Neural cell (in vitro differentiated cells): Measurements from ENCODE around the gene NT5DC3. TPM values are rescaled to one million over a fixed set of nuclear protein-coding genes. Genes with fewer than 3 reads are reported as not detected.

Experiments
- H2AFZ ChIP-seq: fragments of 200-600, 300-800 bp; sonication (generic), shearing (Covaris generic); 2 replicates; pipeline ENCODE4 v1.6.0; 2014; ENCODE audit warnings: low read depth, mild to moderate bottlenecking, antibody characterized with exemption, low read length, moderate library complexity
- H3F3A ChIP-seq: fragments of 200-600 bp; shearing (Covaris generic); 2 replicates; pipeline ENCODE4 v1.6.1; 2016; ENCODE audit warnings: mild to moderate bottlenecking, moderate library complexity, mixed read lengths, antibody characterized with exemption, low read length; ENCODE audit not compliant: insufficient read depth, poor library complexity, severe bottlenecking
- H3K27ac ChIP-seq: fragments of 200-600, 300-800 bp; sonication (generic), shearing (Covaris generic); 2 replicates; pipeline ENCODE4 v1.5.1; 2014; ENCODE audit warnings: mild to moderate bottlenecking, low read length, moderate library complexity
- H3K27me3 ChIP-seq: fragments of 300-800, 200-600 bp; sonication (generic), shearing (Covaris generic); 2 replicates; pipeline ENCODE4 v1.6.0; 2014; ENCODE audit warnings: mild to moderate bottlenecking, low read depth, low read length, moderate library complexity; ENCODE audit not compliant: insufficient read depth
- H3K36me3 ChIP-seq: fragments of 300-800, 200-600 bp; sonication (generic), shearing (Covaris generic); 2 replicates; pipeline ENCODE4 v1.5.1; 2014; ENCODE audit warnings: mild to moderate bottlenecking, antibody characterized with exemption, low read length, moderate library complexity; ENCODE audit not compliant: insufficient read depth
- H3K4me2 ChIP-seq: fragments of 300-800, 200-600 bp; sonication (generic), shearing (Covaris generic); 2 replicates; pipeline ENCODE4 v1.6.0; 2014; ENCODE audit warnings: mild to moderate bottlenecking, low read length
- H3K4me3 ChIP-seq: fragments of 300-800, 200-600 bp; sonication (generic), shearing (Covaris generic); 2 replicates; pipeline ENCODE4 v1.5.1; 2014; ENCODE audit warnings: mild to moderate bottlenecking, low read length, moderate library complexity
- H3K79me2 ChIP-seq: fragments of 200-600 bp; shearing (Covaris generic); replicated peaks from 2 replicates; pipeline ENCODE4 v1.6.0; 2014; ENCODE audit warnings: mild to moderate bottlenecking, low read length, moderate library complexity; ENCODE audit not compliant: insufficient read depth
- H3K9ac ChIP-seq: fragments of 300-800, 200-600 bp; sonication (generic), shearing (Covaris generic); 2 replicates; pipeline ENCODE4 v1.6.1; 2016; ENCODE audit warnings: mild to moderate bottlenecking, low read length, mixed read lengths
- H3K9me2 ChIP-seq: fragments of 200-600 bp; shearing (Covaris generic); 2 replicates; pipeline ENCODE4 v1.6.1; 2016; ENCODE audit warnings: mild to moderate bottlenecking, low read length, mixed read lengths; ENCODE audit not compliant: insufficient read depth
- H3K9me3 ChIP-seq: fragments of 200-600, 300-800 bp; sonication (generic), shearing (Covaris generic); 2 replicates; pipeline ENCODE4 v1.6.1; 2016; ENCODE audit warnings: mild to moderate bottlenecking, mixed run types, low read length, moderate library complexity, mixed read lengths
- H4K20me1 ChIP-seq: fragments of 200-600 bp; shearing (Covaris generic); 2 replicates; pipeline ENCODE4 v1.6.1; 2016; ENCODE audit warnings: mild to moderate bottlenecking, mixed run types; ENCODE audit not compliant: insufficient read depth
- EP300 ChIP-seq: fragments of 450-650 bp; conservative IDR thresholded peaks from 2 replicates; pipeline ENCODE4 v1.6.1; 2014; ENCODE audit warnings: antibody characterized with exemption, mild to moderate bottlenecking, moderate library complexity; ENCODE audit not compliant: poor library complexity, severe bottlenecking
- EZH2 ChIP-seq: fragments of 200-600, 300-800 bp; shearing (Covaris generic), sonication (generic); IDR thresholded peaks from 2 replicates; pipeline ENCODE4 v1.6.1; 2014; ENCODE audit warnings: antibody characterized with exemption, low read length, borderline replicate concordance, mild to moderate bottlenecking; ENCODE audit not compliant: insufficient read depth, poor library complexity, severe bottlenecking
- MXI1 ChIP-seq: fragments of 450-650 bp; conservative IDR thresholded peaks from 2 replicates; pipeline ENCODE4 v1.6.1; 2014; ENCODE audit warnings: antibody characterized with exemption, mild to moderate bottlenecking; ENCODE audit not compliant: poor library complexity, severe bottlenecking
- POLR2AphosphoS5 ChIP-seq: IDR thresholded peaks from 2 replicates; pipeline ENCODE4 v1.6.1; 2012
- RAD21 ChIP-seq: fragments of 450-650 bp; conservative IDR thresholded peaks from 2 replicates; pipeline ENCODE4 v1.6.1; 2014; ENCODE audit warnings: antibody characterized with exemption, mild to moderate bottlenecking, moderate library complexity
- REST ChIP-seq: IDR thresholded peaks from 2 replicates; pipeline ENCODE4 v1.6.1; 2012; ENCODE audit warnings: borderline replicate concordance
- SMC3 ChIP-seq: fragments of 450-650 bp; conservative IDR thresholded peaks from 2 replicates; pipeline ENCODE4 v1.6.1; 2014; ENCODE audit warnings: antibody characterized with exemption, mild to moderate bottlenecking, moderate library complexity; ENCODE audit not compliant: poor library complexity
- TAF1 ChIP-seq: IDR thresholded peaks from 2 replicates; pipeline ENCODE4 v1.6.1; 2012; ENCODE audit warnings: low read depth
- polyA plus RNA-seq: library from polyadenylated mRNA; depleted of rRNA; stranded (reverse); fragments of >200 nt; gene quantifications from 2 replicates; pipeline ENCODE4 v1.2.3, GENCODE V29; 2014
- TF ChIP-seq, protein P1 (sequence below): fragments of 450-650 bp; IDR thresholded peaks from 2 replicates; pipeline ENCODE4 v1.5.1; 2014; ENCODE audit warnings: antibody characterized with exemption, mild to moderate bottlenecking, moderate library complexity; ENCODE audit not compliant: poor library complexity, severe bottlenecking

NT5DC3 gene
- polyA plus RNA-seq, 1 donor from 2014 or later, result 4.0 TPM

DNA sequence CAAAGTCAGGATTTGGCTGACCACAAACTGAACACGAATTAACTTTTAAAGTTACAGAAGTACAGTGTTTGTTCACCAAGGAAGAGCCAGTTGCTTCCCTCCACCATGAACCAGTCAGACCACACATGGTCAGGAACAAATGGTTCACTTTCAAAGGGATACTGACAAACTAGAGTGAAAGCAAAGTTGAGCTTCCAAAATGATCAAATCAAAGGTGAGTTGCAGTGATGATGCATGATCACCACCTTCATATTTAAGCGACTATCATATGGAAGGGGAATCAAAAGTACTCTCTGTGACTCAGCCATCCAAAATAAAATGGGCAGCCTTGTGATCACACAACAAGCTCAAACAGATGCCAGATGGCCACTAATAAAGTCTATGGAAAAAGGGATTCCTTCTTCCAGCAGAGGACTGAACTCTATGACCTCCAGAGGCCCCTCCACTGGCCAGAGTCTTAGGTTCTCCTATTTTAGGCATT is 13.1 kb downstream of the NT5DC3 start:
- Histone ChIP-seq H2AFZ (no peak overlapping the region), H3K27me3 (no peaks in the 10 kb centered on the region), H3K79me2 (no peaks in the 10 kb centered on the region), H3K27ac (no peak overlapping the region), H3F3A (no peaks in the 10 kb centered on the region), H4K20me1 (no peaks in the 10 kb centered on the region), H3K9me3 (no peaks in the 10 kb centered on the region), H3K9me2 (no peaks in the 10 kb centered on the region), H3K4me2 (no peak overlapping the region), H3K36me3 (no peaks in the 10 kb centered on the region), H3K4me3 (no peak overlapping the region), H3K9ac (no peak overlapping the region)
- TF ChIP-seq POLR2AphosphoS5 (no peak), MXI1 (no peak), RAD21 (no peak), EP300 (no peak), TAF1 (no peak), EZH2 (no peak), SMC3 (no peak), REST (no peak)
- TF ChIP-seq, protein P1, sequence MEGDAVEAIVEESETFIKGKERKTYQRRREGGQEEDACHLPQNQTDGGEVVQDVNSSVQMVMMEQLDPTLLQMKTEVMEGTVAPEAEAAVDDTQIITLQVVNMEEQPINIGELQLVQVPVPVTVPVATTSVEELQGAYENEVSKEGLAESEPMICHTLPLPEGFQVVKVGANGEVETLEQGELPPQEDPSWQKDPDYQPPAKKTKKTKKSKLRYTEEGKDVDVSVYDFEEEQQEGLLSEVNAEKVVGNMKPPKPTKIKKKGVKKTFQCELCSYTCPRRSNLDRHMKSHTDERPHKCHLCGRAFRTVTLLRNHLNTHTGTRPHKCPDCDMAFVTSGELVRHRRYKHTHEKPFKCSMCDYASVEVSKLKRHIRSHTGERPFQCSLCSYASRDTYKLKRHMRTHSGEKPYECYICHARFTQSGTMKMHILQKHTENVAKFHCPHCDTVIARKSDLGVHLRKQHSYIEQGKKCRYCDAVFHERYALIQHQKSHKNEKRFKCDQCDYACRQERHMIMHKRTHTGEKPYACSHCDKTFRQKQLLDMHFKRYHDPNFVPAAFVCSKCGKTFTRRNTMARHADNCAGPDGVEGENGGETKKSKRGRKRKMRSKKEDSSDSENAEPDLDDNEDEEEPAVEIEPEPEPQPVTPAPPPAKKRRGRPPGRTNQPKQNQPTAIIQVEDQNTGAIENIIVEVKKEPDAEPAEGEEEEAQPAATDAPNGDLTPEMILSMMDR, result no peak

GRCh38 chr12:103824845-103825244 is 16.2 kb downstream of the NT5DC3 start:
- no peaks in the 10 kb centered on the region for H3K9me2 ChIP-seq
- H3K4me2 ChIP-seq, result no peak overlapping the region
- H3K36me3 ChIP-seq, result no peaks in the 10 kb centered on the region
- TF ChIP-seq EP300, result no peak
- no peaks in the 10 kb centered on the region for H3F3A ChIP-seq
- no peak overlapping the region for H2AFZ ChIP-seq
- H3K9me3 ChIP-seq, result no peaks in the 10 kb centered on the region
- H3K27me3 ChIP-seq, result no peaks in the 10 kb centered on the region
- H3K9ac ChIP-seq, result no peak overlapping the region
- no peak overlapping the region for H3K27ac ChIP-seq
- no peak overlapping the region for H3K4me3 ChIP-seq
- H4K20me1 ChIP-seq, result no peaks in the 10 kb centered on the region
- H3K79me2 ChIP-seq, result no peaks in the 10 kb centered on the region

GRCh38 chr12:103824290-103824689 is 16.7 kb downstream of the NT5DC3 start:
- H3K9ac ChIP-seq, result no peak overlapping the region
- H3K79me2 ChIP-seq, result no peaks in the 10 kb centered on the region
- no peaks in the 10 kb centered on the region for H3K36me3 ChIP-seq
- no peaks in the 10 kb centered on the region for H3K9me2 ChIP-seq
- H3K27me3 ChIP-seq, result no peaks in the 10 kb centered on the region
- no peaks in the 10 kb centered on the region for H3K9me3 ChIP-seq
- no peak overlapping the region for H2AFZ ChIP-seq
- H3K4me2 ChIP-seq, result no peak overlapping the region
- no peaks in the 10 kb centered on the region for H4K20me1 ChIP-seq
- no peak for TF ChIP-seq SMC3
- no peaks in the 10 kb centered on the region for H3F3A ChIP-seq
- H3K4me3 ChIP-seq, result no peak overlapping the region
- no peak overlapping the region for H3K27ac ChIP-seq
